Stimulated activated memory B cell treated with anti-CD40 and anti-IgM and Interleukin-4, amounts not matched to agents 10 μg/mL and 1 μg/mL and 100 μg/mL, for 72 hours (primary cell): ENCODE measurements around the gene XRCC2.
"Not testable (repeated sequence)": the region's sequence is repeated elsewhere in the genome, so short reads cannot be mapped to it uniquely, and the experiment has no call there.

Experiments used
- ATAC-seq: fragments of 150-1000 bp; cut with Tn5 transposase; 2 replicates; pipeline ENCODE4 v1.10.0; 2021
- H3K27ac Mint-ChIP-seq: one replicate; pipeline ENCODE4 v1.8.0; 2022; ENCODE audit warnings: mild to moderate bottlenecking, mixed read lengths
- H3K27me3 Mint-ChIP-seq: one replicate; pipeline ENCODE4 v1.8.0; 2022; ENCODE audit warnings: mixed read lengths
- H3K36me3 Mint-ChIP-seq: one replicate; pipeline ENCODE4 v1.8.0; 2022; ENCODE audit warnings: mixed read lengths
- H3K4me1 Mint-ChIP-seq: one replicate; pipeline ENCODE4 v1.8.0; 2022; ENCODE audit warnings: mixed read lengths
- H3K4me3 Mint-ChIP-seq: one replicate; pipeline ENCODE4 v1.8.0; 2022; ENCODE audit warnings: mild to moderate bottlenecking, moderate library complexity, mixed read lengths
- H3K9me3 Mint-ChIP-seq: one replicate; pipeline ENCODE4 v1.8.0; 2022; ENCODE audit warnings: mixed read lengths

The XRCC2 gene

GRCh38 chr7:152673897-152674296 lies 2.0 kb downstream of the XRCC2 start:
- Mint-ChIP-seq H3K27me3 (no peaks in the 10 kb centered on the region), H3K27ac (no peak overlapping the region), H3K9me3 (no peaks in the 10 kb centered on the region), H3K4me3 (no peak overlapping the region), H3K36me3 (no peaks in the 10 kb centered on the region), H3K4me1 (peaks cover 14% of the 10 kb centered on the region)
- no peak for ATAC-seq

- H3K4me1 Mint-ChIP-seq: peaks cover 14% of the 10 kb centered on the region
- H3K27ac Mint-ChIP-seq: no peak overlapping the region
- ATAC-seq: no peak
- no peaks in the 10 kb centered on the region for H3K9me3 Mint-ChIP-seq
- H3K4me3 Mint-ChIP-seq: no peak overlapping the region
- H3K36me3 Mint-ChIP-seq: no peaks in the 10 kb centered on the region
- no peaks in the 10 kb centered on the region for H3K27me3 Mint-ChIP-seq
These were observed 3.3 kb downstream of the XRCC2 start for GRCh38 chr7:152672626-152673025.

- no peak for ATAC-seq
- no peaks in the 10 kb centered on the region for H3K36me3 Mint-ChIP-seq
- H3K4me3 Mint-ChIP-seq: no peak overlapping the region
- no peaks in the 10 kb centered on the region for H3K4me1 Mint-ChIP-seq
- H3K27me3 Mint-ChIP-seq: no peaks in the 10 kb centered on the region
- H3K9me3 Mint-ChIP-seq: no peaks in the 10 kb centered on the region
- no peak overlapping the region for H3K27ac Mint-ChIP-seq
These were observed 6.2 kb downstream of the XRCC2 start for GRCh38 chr7:152669758-152670157.

GRCh38 chr7:152668975-152669374 lies 7.0 kb downstream of the XRCC2 start:
- no peak for ATAC-seq
- H3K27ac Mint-ChIP-seq: no peak overlapping the region
- no peaks in the 10 kb centered on the region for H3K4me1 Mint-ChIP-seq
- no peaks in the 10 kb centered on the region for H3K27me3 Mint-ChIP-seq
- H3K4me3 Mint-ChIP-seq: no peak overlapping the region
- no peaks in the 10 kb centered on the region for H3K9me3 Mint-ChIP-seq
- H3K36me3 Mint-ChIP-seq: no peaks in the 10 kb centered on the region

GRCh38 chr7:152667958-152668357 lies 8.0 kb downstream of the XRCC2 start:
- no peaks in the 10 kb centered on the region for H3K27me3 Mint-ChIP-seq
- H3K27ac Mint-ChIP-seq: no peak overlapping the region
- H3K36me3 Mint-ChIP-seq: no peaks in the 10 kb centered on the region
- H3K9me3 Mint-ChIP-seq: no peaks in the 10 kb centered on the region
- H3K4me3 Mint-ChIP-seq: no peak overlapping the region
- no peak for ATAC-seq
- no peaks in the 10 kb centered on the region for H3K4me1 Mint-ChIP-seq

- Mint-ChIP-seq H3K4me1 (no peaks in the 10 kb centered on the region), H3K27me3 (no peaks in the 10 kb centered on the region), H3K9me3 (no peaks in the 10 kb centered on the region), H3K27ac (no peak overlapping the region), H3K36me3 (no peaks in the 10 kb centered on the region), H3K4me3 (no peak overlapping the region)
- ATAC-seq: no peak
These were observed 9.9 kb downstream of the XRCC2 start for GRCh38 chr7:152666078-152666477.

GRCh38 chr7:152664636-152665035 lies 11.3 kb downstream of the XRCC2 start:
- Mint-ChIP-seq H3K4me3 (no peak overlapping the region), H3K9me3 (no peaks in the 10 kb centered on the region), H3K27me3 (no peaks in the 10 kb centered on the region), H3K27ac (no peak overlapping the region), H3K4me1 (no peaks in the 10 kb centered on the region), H3K36me3 (no peaks in the 10 kb centered on the region)
- no peak for ATAC-seq

- no peaks in the 10 kb centered on the region for H3K36me3 Mint-ChIP-seq
- H3K27ac Mint-ChIP-seq: no peak overlapping the region
- no peaks in the 10 kb centered on the region for H3K4me1 Mint-ChIP-seq
- H3K9me3 Mint-ChIP-seq: no peaks in the 10 kb centered on the region
- no peak overlapping the region for H3K4me3 Mint-ChIP-seq
- no peaks in the 10 kb centered on the region for H3K27me3 Mint-ChIP-seq
- no peak for ATAC-seq
These were observed 12.0 kb downstream of the XRCC2 start for GRCh38 chr7:152663931-152664330.

GRCh38 chr7:152663148-152663740 lies 12.7 kb downstream of the XRCC2 start:
- no peak for ATAC-seq
- no peak overlapping the region for H3K4me3 Mint-ChIP-seq
- H3K36me3 Mint-ChIP-seq: no peaks in the 10 kb centered on the region
- H3K27ac Mint-ChIP-seq: no peak overlapping the region
- H3K27me3 Mint-ChIP-seq: no peaks in the 10 kb centered on the region
- H3K4me1 Mint-ChIP-seq: no peaks in the 10 kb centered on the region
- no peaks in the 10 kb centered on the region for H3K9me3 Mint-ChIP-seq

- H3K4me1 Mint-ChIP-seq: no peaks in the 10 kb centered on the region
- no peak overlapping the region for H3K27ac Mint-ChIP-seq
- no peaks in the 10 kb centered on the region for H3K27me3 Mint-ChIP-seq
- H3K4me3 Mint-ChIP-seq: no peak overlapping the region
- no peaks in the 10 kb centered on the region for H3K9me3 Mint-ChIP-seq
- ATAC-seq: no peak
- H3K36me3 Mint-ChIP-seq: no peaks in the 10 kb centered on the region
These were observed 14.5 kb downstream of the XRCC2 start for GRCh38 chr7:152661479-152661878.

- H3K36me3 Mint-ChIP-seq: no peaks in the 10 kb centered on the region
- ATAC-seq: no peak
- H3K27me3 Mint-ChIP-seq: no peaks in the 10 kb centered on the region
- H3K9me3 Mint-ChIP-seq: no peaks in the 10 kb centered on the region
- H3K27ac Mint-ChIP-seq: no peak overlapping the region
- no peak overlapping the region for H3K4me3 Mint-ChIP-seq
- H3K4me1 Mint-ChIP-seq: no peaks in the 10 kb centered on the region
These were observed 15.9 kb downstream of the XRCC2 start for GRCh38 chr7:152660021-152660420.

GRCh38 chr7:152654971-152655370 lies 21.0 kb downstream of the XRCC2 start:
- Mint-ChIP-seq H3K27me3 (no peaks in the 10 kb centered on the region), H3K4me3 (no peak overlapping the region), H3K27ac (no peak overlapping the region), H3K36me3 (no peaks in the 10 kb centered on the region), H3K4me1 (no peaks in the 10 kb centered on the region), H3K9me3 (no peaks in the 10 kb centered on the region)
- no peak for ATAC-seq

GRCh38 chr7:152649220-152649619 lies 26.7 kb downstream of the XRCC2 start:
- H3K4me1 Mint-ChIP-seq: no peaks in the 10 kb centered on the region
- H3K27me3 Mint-ChIP-seq: no peaks in the 10 kb centered on the region
- H3K9me3 Mint-ChIP-seq: no peaks in the 10 kb centered on the region
- no peak overlapping the region for H3K27ac Mint-ChIP-seq
- peaks cover 11% of the 10 kb centered on the region for H3K36me3 Mint-ChIP-seq
- ATAC-seq: no peak
- H3K4me3 Mint-ChIP-seq: no peak overlapping the region

GRCh38 chr7:152647009-152647408 lies 28.9 kb downstream of the XRCC2 start:
- Mint-ChIP-seq H3K36me3 (peaks cover 11% of the 10 kb centered on the region), H3K9me3 (no peaks in the 10 kb centered on the region), H3K4me1 (no peaks in the 10 kb centered on the region), H3K27me3 (no peaks in the 10 kb centered on the region), H3K27ac (no peak overlapping the region), H3K4me3 (no peak overlapping the region)
- no peak for ATAC-seq

- peaks cover 11% of the 10 kb centered on the region for H3K36me3 Mint-ChIP-seq
- H3K4me1 Mint-ChIP-seq, H3K4me3 Mint-ChIP-seq, H3K9me3 Mint-ChIP-seq, H3K27me3 Mint-ChIP-seq, ATAC-seq, H3K27ac Mint-ChIP-seq: not testable (repeated sequence)
These were observed 29.4 kb downstream of the XRCC2 start for GRCh38 chr7:152646579-152646978.

GRCh38 chr7:152643979-152644559 lies 31.9 kb downstream of the XRCC2 start:
- Mint-ChIP-seq H3K27me3 (no peaks in the 10 kb centered on the region), H3K36me3 (peaks cover 11% of the 10 kb centered on the region), H3K4me1 (no peaks in the 10 kb centered on the region), H3K9me3 (no peaks in the 10 kb centered on the region), H3K27ac (no peak overlapping the region), H3K4me3 (no peak overlapping the region)
- no peak for ATAC-seq
